Measurements from ENCODE around the gene LEMD2. TPM values are rescaled to one million over a fixed set of nuclear protein-coding genes. Genes with fewer than 3 reads are reported as not detected.

The LEMD2 gene
- polyA plus RNA-seq, 4 donors: 48.1 to 53.0 (median 52.1) TPM

DNA sequence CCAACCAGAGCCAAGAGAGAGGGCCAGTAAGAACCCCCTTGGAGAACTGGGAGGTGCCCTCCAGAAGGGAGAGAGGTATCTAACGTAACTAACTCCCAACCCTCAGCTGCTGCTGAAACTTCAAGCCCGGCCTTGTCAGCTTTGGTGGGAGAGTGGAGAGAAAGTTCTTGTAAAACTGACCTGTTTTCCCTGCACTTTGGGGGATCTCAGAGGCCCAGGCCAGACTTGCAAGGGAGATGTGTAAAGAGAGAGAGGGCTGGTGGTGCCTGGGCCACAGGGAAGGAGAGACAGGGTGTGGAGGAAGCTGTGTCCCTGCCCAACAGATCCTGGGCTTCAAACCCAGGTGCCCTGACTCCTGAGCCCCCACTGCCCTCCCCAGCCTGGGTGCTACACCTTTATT, 24.9 kb downstream of the LEMD2 start:
- WGBS, 3 donors: 74 to 94% (median 83%) methylated on average over 2 of the region's 2 CpGs
- no peak for DNase-seq
- peaks cover 0 to 11% (median 0%) of the 10 kb centered on the region in 3 donors for H3K27me3 ChIP-seq (ENCODE audit: control insufficient read depth in 3 of 3, insufficient read depth in 3 of 3, low read length in 3 of 3)
- no peaks in the 10 kb centered on the region for H3K36me3 ChIP-seq (ENCODE audit: control insufficient read depth in 3 of 3, insufficient read depth in 2 of 3, low read depth in 1 of 3, low read length in 3 of 3)
- H3K4me1 ChIP-seq (ENCODE audit: control insufficient read depth in 3 of 3, insufficient read depth in 2 of 3, low read depth in 1 of 3, low read length in 2 of 3): peaks cover 0 to 15% (median 0%) of the 10 kb centered on the region in 3 donors
- H3K9me3 ChIP-seq (ENCODE audit: control insufficient read depth in 2 of 2, insufficient read depth in 1 of 2, low read depth in 1 of 2, low read length in 1 of 2): peaks cover 0 to 9% of the 10 kb centered on the region in 2 donors
- H3K4me3 ChIP-seq (ENCODE audit: low read depth in 1 of 3, low read length in 3 of 3): no peak overlapping the region
- H3K27ac ChIP-seq (ENCODE audit: low read depth in 1 of 3, low read length in 2 of 3): no peak overlapping the region
- no peak for FAIRE-seq

DNA sequence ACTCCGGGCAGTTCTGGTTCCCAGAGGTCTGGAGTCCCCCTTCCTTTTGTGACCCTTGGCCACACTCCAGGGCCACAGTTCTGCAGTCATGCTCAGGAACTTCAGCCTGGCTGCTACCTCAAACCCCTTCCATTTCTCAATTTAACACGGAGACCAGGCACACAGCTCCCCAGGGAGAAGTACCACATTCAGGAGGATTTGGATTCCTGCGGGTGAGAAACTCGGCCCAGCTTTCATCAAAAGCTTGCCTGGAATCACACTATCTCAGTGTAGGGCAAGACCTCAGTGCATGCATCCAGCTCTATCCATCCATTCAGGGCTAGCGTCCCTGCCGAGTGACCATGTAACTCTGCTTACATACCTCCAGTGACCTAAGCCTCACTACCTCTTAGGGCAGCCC, 25.4 kb downstream of the LEMD2 start:
- Histone ChIP-seq H3K27ac (ENCODE audit: low read depth in 1 of 3, low read length in 2 of 3) (no peak overlapping the region), H3K4me1 (ENCODE audit: control insufficient read depth in 3 of 3, insufficient read depth in 2 of 3, low read depth in 1 of 3, low read length in 2 of 3) (peaks cover 0 to 15% (median 0%) of the 10 kb centered on the region in 3 donors), H3K9me3 (ENCODE audit: control insufficient read depth in 2 of 2, insufficient read depth in 1 of 2, low read depth in 1 of 2, low read length in 1 of 2) (peaks cover 0 to 9% of the 10 kb centered on the region in 2 donors), H3K36me3 (ENCODE audit: control insufficient read depth in 3 of 3, insufficient read depth in 2 of 3, low read depth in 1 of 3, low read length in 3 of 3) (no peaks in the 10 kb centered on the region), H3K27me3 (ENCODE audit: control insufficient read depth in 3 of 3, insufficient read depth in 3 of 3, low read length in 3 of 3) (peaks cover 0 to 10% (median 0%) of the 10 kb centered on the region in 3 donors), H3K4me3 (ENCODE audit: low read depth in 1 of 3, low read length in 3 of 3) (no peak overlapping the region)
- WGBS, 3 donors: 63 to 66% (median 65%) methylated on average over 6 of the region's 6 CpGs
- DNase-seq (no peak), FAIRE-seq (no peak)

DNA sequence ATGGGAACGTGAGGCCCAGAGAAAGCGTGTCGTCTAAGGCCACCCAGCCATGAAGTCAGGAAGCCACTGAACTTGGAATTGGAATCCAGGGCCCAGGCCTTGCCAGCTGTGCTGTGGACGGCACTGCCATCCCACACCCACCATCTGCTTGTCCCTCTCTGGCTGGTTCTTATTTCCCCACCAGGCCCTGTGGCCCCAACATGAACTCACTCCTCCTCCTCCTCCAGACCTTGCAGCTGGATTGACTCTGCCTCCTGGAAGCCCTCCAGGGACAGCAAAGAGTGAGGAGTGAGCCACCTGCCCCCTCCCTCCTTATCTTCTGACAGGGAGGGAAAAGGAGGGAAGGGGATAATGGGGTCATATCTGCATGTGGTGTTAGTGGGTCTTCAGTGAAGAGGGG, 26.2 kb downstream of the LEMD2 start:
- H3K4me3 ChIP-seq (ENCODE audit: low read depth in 1 of 3, low read length in 3 of 3): no peak overlapping the region
- WGBS, 3 donors: 69 to 77% (median 76%) methylated on average over 4 of the region's 4 CpGs
- H3K4me1 ChIP-seq (ENCODE audit: control insufficient read depth in 3 of 3, insufficient read depth in 2 of 3, low read depth in 1 of 3, low read length in 2 of 3): peaks cover 0 to 15% (median 0%) of the 10 kb centered on the region in 3 donors
- peaks cover 0 to 10% (median 0%) of the 10 kb centered on the region in 3 donors for H3K27me3 ChIP-seq (ENCODE audit: control insufficient read depth in 3 of 3, insufficient read depth in 3 of 3, low read length in 3 of 3)
- FAIRE-seq (no peak), DNase-seq (no peak)
- H3K27ac ChIP-seq (ENCODE audit: low read depth in 1 of 3, low read length in 2 of 3): no peak overlapping the region
- no peaks in the 10 kb centered on the region for H3K36me3 ChIP-seq (ENCODE audit: control insufficient read depth in 3 of 3, insufficient read depth in 2 of 3, low read depth in 1 of 3, low read length in 3 of 3)
- peaks cover 0 to 9% of the 10 kb centered on the region in 2 donors for H3K9me3 ChIP-seq (ENCODE audit: control insufficient read depth in 2 of 2, insufficient read depth in 1 of 2, low read depth in 1 of 2, low read length in 1 of 2)

DNA sequence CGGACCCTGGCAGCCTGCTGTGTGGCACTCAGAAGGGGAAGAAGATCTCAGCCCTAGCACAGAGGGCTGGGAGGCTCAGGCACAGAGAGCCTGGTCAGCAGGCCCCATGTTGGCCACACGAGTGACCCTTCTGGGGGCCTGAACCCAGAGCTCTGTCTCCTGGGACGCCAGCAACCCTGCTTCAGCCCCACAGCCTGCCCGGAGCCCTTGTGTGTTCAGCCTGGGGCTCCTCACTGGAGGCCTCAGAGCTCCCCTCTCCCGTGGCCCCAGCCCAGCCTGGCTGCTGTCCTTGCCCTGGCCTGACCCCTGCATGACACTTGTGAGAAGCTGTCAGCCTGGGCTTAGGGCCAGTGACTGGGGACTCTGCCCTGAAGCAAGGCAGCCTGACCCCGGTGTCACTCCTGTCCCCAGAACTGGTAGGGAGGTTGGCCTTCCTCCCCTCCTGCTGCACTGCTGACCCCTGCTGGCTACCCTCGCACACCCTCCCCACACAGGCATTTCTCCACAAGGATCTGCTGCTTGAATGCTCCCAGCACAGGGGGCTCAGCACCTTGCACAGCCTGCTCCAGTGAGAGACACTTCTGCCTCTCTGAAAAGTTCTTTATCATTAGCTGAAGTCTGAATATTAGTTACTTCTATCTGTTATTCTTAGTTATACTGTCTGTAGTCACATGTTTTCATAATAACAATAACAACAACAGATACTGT, 26.9 kb downstream of the LEMD2 start:
- Histone ChIP-seq H3K4me3 (ENCODE audit: low read depth in 1 of 3, low read length in 3 of 3) (no peak overlapping the region), H3K4me1 (ENCODE audit: control insufficient read depth in 3 of 3, insufficient read depth in 2 of 3, low read depth in 1 of 3, low read length in 2 of 3) (peaks cover 0 to 15% (median 0%) of the 10 kb centered on the region in 3 donors), H3K36me3 (ENCODE audit: control insufficient read depth in 3 of 3, insufficient read depth in 2 of 3, low read depth in 1 of 3, low read length in 3 of 3) (no peaks in the 10 kb centered on the region), H3K27me3 (ENCODE audit: control insufficient read depth in 3 of 3, insufficient read depth in 3 of 3, low read length in 3 of 3) (peaks cover 0 to 10% (median 0%) of the 10 kb centered on the region in 3 donors), H3K27ac (ENCODE audit: low read depth in 1 of 3, low read length in 2 of 3) (peak overlapping the region in 2 of 3 donors; percentile 6 to 32), H3K9me3 (ENCODE audit: control insufficient read depth in 2 of 2, insufficient read depth in 1 of 2, low read depth in 1 of 2, low read length in 1 of 2) (peaks cover 0 to 7% of the 10 kb centered on the region in 2 donors)
- FAIRE-seq (no peak), DNase-seq (peak; percentile 70 to 82)
- 26 to 48% (median 36%) methylated on average over 7 of the region's 7 CpGs for WGBS, 3 donors

DNA sequence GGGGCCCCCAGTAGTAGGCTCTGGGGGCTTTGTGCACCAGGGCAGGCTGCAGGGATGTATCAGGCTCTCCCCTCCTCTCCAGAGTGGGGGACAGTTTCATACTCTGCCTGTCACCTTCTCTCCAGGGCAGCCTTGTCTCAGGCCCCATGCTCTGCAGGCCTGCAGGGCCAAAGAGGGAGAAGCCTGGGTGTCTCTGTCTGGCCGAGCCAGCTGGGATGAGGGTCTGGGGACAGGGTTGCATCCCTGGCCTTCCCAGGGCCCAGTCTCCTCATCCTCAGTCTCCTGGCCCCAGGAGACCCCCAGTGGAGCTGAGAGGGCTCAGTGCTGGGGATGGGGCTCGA, 27.4 kb downstream of the LEMD2 start:
- H3K27ac ChIP-seq (ENCODE audit: low read depth in 1 of 3, low read length in 2 of 3): peak overlapping the region in 2 of 3 donors; percentile 6 to 32

DNA sequence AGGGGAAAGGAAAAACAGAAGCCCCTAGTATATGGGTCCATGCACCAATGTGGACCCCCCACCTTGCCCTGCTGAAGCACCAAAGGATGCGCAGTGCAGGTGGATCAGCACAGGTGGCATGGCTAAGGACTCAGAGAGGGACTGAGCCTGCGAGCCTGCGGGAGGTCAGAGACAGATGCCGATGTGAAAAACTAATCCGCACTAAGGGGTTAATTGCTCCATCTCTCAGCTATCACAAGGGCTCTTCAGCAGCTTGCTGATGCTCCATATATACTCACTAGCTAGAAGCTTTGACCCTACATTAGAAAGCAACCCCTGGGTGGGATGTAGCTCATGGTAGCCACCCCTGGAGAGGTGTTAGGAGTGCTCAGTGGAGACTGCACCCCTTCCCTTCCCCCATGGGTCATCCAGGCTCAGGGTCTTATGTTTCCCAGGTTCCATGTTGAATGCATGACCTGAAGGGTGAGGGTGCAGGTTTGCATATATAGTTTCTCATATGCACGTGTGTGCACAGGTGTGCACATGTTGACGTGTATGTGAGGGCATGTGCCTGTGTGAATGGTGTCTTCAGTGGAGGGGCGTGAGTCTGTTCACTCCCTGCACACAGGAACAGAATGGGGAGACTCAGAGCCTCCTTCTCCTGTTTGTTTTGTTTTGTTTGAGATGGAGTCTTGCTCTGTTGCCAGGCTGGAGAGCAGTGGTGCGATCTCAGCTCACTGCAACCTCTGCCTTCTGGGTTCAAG, 28.9 kb downstream of the LEMD2 start:
- Histone ChIP-seq H3K36me3 (ENCODE audit: control insufficient read depth in 3 of 3, insufficient read depth in 2 of 3, low read depth in 1 of 3, low read length in 3 of 3) (no peaks in the 10 kb centered on the region), H3K9me3 (ENCODE audit: control insufficient read depth in 2 of 2, insufficient read depth in 1 of 2, low read depth in 1 of 2, low read length in 1 of 2) (no peaks in the 10 kb centered on the region), H3K27me3 (ENCODE audit: control insufficient read depth in 3 of 3, insufficient read depth in 3 of 3, low read length in 3 of 3) (peaks cover 0 to 4% (median 0%) of the 10 kb centered on the region in 3 donors), H3K27ac (ENCODE audit: low read depth in 1 of 3, low read length in 2 of 3) (no peak overlapping the region), H3K4me1 (ENCODE audit: control insufficient read depth in 3 of 3, insufficient read depth in 2 of 3, low read depth in 1 of 3, low read length in 2 of 3) (peaks cover 0 to 15% (median 0%) of the 10 kb centered on the region in 3 donors), H3K4me3 (ENCODE audit: low read depth in 1 of 3, low read length in 3 of 3) (no peak overlapping the region)
- DNase-seq (no peak), FAIRE-seq (no peak)
- 83 to 93% (median 89%) methylated on average over 9 of the region's 9 CpGs for WGBS, 3 donors

More for the DNA sequence above, 27.4 kb downstream of the LEMD2 start:
- Histone ChIP-seq H3K36me3 (ENCODE audit: control insufficient read depth in 3 of 3, insufficient read depth in 2 of 3, low read depth in 1 of 3, low read length in 3 of 3) (no peaks in the 10 kb centered on the region), H3K9me3 (ENCODE audit: control insufficient read depth in 2 of 2, insufficient read depth in 1 of 2, low read depth in 1 of 2, low read length in 1 of 2) (peaks cover 0 to 4% of the 10 kb centered on the region in 2 donors), H3K4me3 (ENCODE audit: low read depth in 1 of 3, low read length in 3 of 3) (no peak overlapping the region), H3K4me1 (ENCODE audit: control insufficient read depth in 3 of 3, insufficient read depth in 2 of 3, low read depth in 1 of 3, low read length in 2 of 3) (peaks cover 0 to 15% (median 0%) of the 10 kb centered on the region in 3 donors), H3K27me3 (ENCODE audit: control insufficient read depth in 3 of 3, insufficient read depth in 3 of 3, low read length in 3 of 3) (peaks cover 0 to 9% (median 0%) of the 10 kb centered on the region in 3 donors)
- FAIRE-seq (no peak), DNase-seq (no peak)
- 71 to 86% (median 85%) methylated on average over 2 of the region's 2 CpGs for WGBS, 3 donors

DNA sequence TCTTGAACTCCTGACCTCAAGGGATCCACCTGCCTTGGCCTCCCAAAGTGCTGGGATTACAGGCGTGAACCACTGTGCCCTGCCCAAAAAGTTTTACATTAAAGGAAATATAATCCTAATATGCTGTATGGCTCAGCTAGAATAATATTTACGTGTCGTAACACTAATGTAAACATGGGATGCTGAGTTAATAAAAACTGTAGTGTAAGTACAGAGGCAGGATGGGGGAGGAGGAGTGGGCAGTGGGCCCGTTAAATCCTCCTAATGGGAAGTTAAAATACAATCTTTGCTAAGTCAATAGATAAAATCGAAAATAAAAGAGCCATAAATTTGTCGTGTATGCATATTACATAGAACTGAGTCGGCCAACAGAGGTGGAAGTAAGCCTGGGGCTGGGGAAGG, 30.1 kb downstream of the LEMD2 start:
- no peak overlapping the region for H3K4me3 ChIP-seq (ENCODE audit: low read depth in 1 of 3, low read length in 3 of 3)
- H3K27me3 ChIP-seq (ENCODE audit: control insufficient read depth in 3 of 3, insufficient read depth in 3 of 3, low read length in 3 of 3): peaks cover 0 to 3% (median 0%) of the 10 kb centered on the region in 3 donors
- H3K9me3 ChIP-seq (ENCODE audit: control insufficient read depth in 2 of 2, insufficient read depth in 1 of 2, low read depth in 1 of 2, low read length in 1 of 2): no peaks in the 10 kb centered on the region
- no peak for FAIRE-seq
- 11 to 44% (median 25%) methylated on average over 7 of the region's 7 CpGs for WGBS, 3 donors
- peaks cover 0 to 15% (median 0%) of the 10 kb centered on the region in 3 donors for H3K4me1 ChIP-seq (ENCODE audit: control insufficient read depth in 3 of 3, insufficient read depth in 2 of 3, low read depth in 1 of 3, low read length in 2 of 3)
- no peak overlapping the region for H3K27ac ChIP-seq (ENCODE audit: low read depth in 1 of 3, low read length in 2 of 3)
- no peaks in the 10 kb centered on the region for H3K36me3 ChIP-seq (ENCODE audit: control insufficient read depth in 3 of 3, insufficient read depth in 2 of 3, low read depth in 1 of 3, low read length in 3 of 3)
- no peak for DNase-seq

DNA sequence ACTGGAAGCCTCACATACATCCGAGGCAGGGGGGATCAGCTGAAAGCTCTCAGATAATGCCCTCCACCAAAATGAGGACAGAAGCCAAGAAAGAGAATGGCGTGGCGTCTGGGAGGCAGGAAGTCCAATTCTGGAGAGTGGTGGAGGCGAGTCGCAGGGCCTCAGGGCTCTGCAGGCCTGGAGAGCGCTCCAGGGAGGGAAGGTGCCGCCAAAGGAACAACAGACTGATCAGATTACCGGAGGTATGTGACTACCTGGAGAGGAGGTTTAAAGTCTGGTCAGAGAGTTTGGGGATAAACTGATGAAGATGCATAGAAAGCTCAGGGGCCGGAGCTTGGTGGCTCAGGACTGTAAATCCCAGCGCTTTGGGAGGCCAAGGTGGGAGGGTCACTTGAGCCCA, 31.0 kb downstream of the LEMD2 start:
- no peaks in the 10 kb centered on the region for H3K27me3 ChIP-seq (ENCODE audit: control insufficient read depth in 3 of 3, insufficient read depth in 3 of 3, low read length in 3 of 3)

More for the DNA sequence above, 31.0 kb downstream of the LEMD2 start:
- no peak for FAIRE-seq
- Histone ChIP-seq H3K27ac (ENCODE audit: low read depth in 1 of 3, low read length in 2 of 3) (no peak overlapping the region), H3K4me1 (ENCODE audit: control insufficient read depth in 3 of 3, insufficient read depth in 2 of 3, low read depth in 1 of 3, low read length in 2 of 3) (peaks cover 0 to 14% (median 0%) of the 10 kb centered on the region in 3 donors), H3K36me3 (ENCODE audit: control insufficient read depth in 3 of 3, insufficient read depth in 2 of 3, low read depth in 1 of 3, low read length in 3 of 3) (no peaks in the 10 kb centered on the region), H3K9me3 (ENCODE audit: control insufficient read depth in 2 of 2, insufficient read depth in 1 of 2, low read depth in 1 of 2, low read length in 1 of 2) (no peaks in the 10 kb centered on the region), H3K4me3 (ENCODE audit: low read depth in 1 of 3, low read length in 3 of 3) (no peak overlapping the region)
- 85 to 94% (median 85%) methylated on average over 10 of the region's 10 CpGs for WGBS, 3 donors
- no peak for DNase-seq
